HG02981 (cell line): ENCODE measurements around the gene CACNA2D2.
"Not testable (repeated sequence)": the region's sequence is repeated elsewhere in the genome, so short reads cannot be mapped to it uniquely, and the experiment has no call there.

ENCODE experiments used
- ATAC-seq: cut with Tn5 transposase; IDR thresholded peaks from one replicate; pipeline ENCODE4 v1.9.1; 2021; ENCODE audit warnings: mild to moderate bottlenecking, moderate library complexity; ENCODE audit not compliant: unreplicated experiment

Gene CACNA2D2

DNA sequence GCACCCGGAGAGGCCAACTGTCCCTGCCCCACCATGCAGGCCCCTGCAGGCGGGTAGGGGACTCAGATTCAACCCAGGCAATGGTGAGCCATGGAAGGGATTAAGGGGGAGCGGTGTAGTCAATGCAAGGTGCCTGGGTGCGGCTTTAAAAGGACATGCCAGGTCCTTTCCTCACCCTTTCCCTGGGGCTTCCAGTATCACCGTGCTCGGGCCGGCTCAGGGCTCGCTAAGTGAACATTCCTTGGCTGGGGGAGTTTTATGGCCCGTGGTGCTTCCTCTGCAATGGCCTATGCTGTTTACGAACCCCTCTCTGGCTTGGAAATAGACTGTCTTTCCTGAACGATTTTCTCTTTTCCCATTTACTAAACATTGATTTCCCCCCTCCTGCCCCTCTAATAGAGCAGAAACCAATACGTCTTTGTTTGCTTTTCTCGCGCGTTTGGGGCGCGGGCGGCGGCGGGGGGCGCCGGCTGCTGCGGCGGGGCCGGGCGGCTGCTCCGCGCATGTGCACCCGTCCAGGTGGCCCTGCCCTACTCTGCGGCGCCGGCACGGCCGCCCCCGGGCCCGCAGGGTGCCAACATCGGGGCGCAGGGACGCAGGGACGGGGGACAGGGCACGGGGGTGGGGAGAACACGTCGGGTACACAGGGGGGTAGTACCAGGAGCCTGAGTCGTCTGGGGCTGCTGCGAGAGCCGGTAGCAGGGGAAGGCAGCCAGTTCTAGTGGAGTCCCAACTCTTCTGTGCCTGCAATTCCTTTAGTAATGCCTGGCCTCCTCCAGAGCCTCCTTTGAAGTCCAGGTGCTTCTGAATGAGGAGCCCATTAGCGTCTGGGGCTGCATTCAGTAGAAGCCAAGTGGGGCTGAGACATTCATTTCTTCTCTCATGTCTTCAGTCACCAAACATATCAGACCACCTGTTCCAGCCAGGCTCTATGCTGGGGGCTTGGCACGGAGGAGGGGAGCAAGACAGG, 26.9 kb upstream of the CACNA2D2 start:
- no peak for ATAC-seq

DNA sequence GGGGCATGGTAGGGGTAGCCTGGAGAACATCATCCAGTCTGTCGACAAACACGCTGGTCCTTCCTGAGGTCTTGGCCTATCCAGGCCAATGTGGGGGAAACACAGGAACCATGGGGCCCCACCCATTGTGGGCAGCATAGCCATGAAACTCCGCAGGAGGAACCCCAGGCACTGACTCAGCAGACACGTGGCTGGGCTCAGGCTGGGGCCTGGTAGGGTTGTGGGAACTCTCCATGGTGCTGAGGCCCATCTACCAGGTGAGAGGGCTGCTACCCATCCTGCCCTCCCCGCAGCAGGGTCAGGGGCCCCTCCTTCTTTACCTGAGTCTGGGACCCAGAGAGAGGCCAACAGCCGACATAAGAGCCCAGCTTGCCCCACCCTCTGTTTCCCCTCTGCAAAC, 22.6 kb upstream of the CACNA2D2 start:
- no peak for ATAC-seq

GRCh38 chr3:50525191-50525910, 21.9 kb upstream of the CACNA2D2 start:
- no peak for ATAC-seq

GRCh38 chr3:50524746-50525145, 21.3 kb upstream of the CACNA2D2 start:
- no peak for ATAC-seq

DNA sequence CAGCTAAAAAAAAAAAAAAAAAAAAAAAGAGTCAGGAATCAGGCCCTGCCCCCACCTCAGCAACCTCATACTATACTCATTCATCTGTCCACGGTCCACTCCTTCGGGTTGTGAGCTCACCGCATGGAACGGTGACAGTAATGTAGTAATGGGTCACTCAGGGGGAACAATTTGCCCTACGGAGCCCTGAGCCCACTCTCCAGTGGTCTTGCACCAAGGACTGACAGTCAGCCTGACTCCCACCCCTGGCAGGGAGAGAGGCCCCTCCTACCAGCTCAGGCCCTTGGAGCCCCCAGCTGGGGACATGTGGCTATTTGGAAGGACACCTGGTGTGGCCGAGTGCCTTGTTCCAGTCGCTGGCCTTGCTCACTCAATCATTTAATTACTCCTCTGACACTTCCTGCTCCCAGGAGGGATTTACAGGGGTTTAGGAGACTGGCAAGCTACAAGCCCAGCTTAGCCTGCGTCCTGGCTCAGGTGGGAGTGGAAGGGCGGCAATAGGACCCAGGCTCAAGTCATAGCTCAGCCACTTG, 19.9 kb upstream of the CACNA2D2 start:
- no peak for ATAC-seq

DNA sequence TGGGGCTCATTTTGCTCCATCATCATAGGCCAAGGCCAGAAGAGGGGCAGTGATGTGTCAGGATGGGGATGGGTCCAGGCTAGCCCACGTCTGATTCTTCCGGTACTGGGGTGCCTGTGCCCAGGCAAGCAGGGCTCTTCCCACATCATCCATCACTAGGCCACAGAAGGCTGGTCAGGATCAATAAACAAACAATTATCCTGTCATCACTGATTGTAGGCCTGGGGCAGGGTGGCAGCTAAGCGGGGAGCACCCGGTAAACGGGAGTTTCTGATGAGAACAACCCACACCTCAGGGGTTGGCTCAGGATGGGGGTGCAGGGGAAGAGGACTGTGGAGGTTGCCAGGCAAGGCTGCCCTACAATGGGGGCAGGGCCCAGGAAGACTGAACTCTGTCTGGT, 18.1 kb upstream of the CACNA2D2 start:
- ATAC-seq = no peak

DNA sequence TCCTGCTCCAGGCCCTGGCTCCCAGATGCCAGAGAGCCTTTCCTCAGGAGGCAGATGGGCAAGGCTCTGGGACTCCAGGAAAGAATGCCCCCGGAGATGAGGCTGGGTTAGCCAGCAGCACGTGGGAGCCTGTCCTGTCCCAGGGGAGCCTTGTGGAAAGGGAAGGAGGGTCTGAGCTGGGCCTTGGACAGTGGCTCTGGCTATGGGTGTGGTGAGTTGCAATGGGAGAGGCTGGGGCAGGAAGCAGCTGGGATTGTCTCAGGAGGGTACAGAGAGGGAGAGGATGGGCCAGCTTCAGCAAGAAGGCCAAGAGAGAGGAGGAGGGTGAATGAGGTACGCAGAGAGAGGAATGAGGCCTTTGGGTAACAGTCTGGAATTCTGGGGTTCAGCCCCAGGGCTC, 17.4 kb upstream of the CACNA2D2 start:
- no peak for ATAC-seq

DNA sequence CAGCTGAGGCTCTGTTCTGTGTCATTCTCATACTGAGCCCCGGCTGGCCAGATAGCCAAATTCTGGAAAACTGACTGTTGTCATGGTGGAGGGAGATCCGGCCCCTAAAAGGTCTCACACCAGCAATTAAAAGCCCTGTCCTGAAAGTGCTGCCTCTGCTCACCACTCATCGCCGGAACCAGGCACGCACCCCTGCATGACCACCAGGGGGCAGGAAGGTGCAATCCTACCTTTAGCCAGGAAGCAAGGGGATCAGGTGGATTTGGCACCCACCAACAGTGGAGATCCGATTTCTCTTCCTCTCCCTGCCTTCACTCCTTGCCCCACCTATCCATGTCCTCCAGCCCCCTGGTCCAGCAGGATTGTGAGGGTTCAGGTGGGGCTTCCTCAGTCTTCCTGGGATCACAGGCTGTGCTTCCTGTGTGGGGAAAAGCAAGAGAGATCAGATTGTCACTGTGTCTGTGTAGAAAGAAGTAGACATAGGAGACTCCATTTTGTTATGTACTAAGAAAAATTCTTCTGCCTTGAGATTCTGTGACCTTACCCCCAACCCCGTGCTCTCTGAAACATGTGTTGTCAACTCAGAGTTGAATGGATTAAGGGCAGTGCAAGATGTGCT, 16.1 kb upstream of the CACNA2D2 start:
- peak; percentile 59 for ATAC-seq

- ATAC-seq = no peak
Observed at GRCh38 chr3:50518436-50518835, 15.0 kb upstream of the CACNA2D2 start.

- ATAC-seq = no peak
Observed at GRCh38 chr3:50517721-50518206, 14.3 kb upstream of the CACNA2D2 start.

DNA sequence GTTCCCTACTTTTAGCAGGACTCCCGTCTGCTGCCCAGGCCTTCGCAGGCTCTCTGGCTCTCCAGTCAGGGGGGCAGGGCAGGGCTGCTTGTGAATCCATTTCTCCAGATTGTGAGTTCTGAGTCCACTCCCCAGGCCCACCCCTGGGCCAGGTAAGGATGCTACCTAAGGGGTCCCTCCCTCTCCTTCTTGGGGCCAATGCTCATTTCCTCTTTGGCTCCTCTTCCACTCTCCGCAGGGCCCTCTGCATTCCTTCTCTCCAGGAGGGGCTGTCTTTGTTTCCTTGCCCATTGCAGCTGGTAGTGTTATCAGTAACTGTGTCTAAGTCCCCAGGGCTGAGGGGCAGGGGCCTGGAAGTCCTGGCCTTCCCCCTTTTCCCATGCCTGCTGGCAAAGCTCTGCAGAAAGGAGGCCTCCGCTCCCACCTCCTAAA, 13.0 kb upstream of the CACNA2D2 start:
- ATAC-seq = no peak

DNA sequence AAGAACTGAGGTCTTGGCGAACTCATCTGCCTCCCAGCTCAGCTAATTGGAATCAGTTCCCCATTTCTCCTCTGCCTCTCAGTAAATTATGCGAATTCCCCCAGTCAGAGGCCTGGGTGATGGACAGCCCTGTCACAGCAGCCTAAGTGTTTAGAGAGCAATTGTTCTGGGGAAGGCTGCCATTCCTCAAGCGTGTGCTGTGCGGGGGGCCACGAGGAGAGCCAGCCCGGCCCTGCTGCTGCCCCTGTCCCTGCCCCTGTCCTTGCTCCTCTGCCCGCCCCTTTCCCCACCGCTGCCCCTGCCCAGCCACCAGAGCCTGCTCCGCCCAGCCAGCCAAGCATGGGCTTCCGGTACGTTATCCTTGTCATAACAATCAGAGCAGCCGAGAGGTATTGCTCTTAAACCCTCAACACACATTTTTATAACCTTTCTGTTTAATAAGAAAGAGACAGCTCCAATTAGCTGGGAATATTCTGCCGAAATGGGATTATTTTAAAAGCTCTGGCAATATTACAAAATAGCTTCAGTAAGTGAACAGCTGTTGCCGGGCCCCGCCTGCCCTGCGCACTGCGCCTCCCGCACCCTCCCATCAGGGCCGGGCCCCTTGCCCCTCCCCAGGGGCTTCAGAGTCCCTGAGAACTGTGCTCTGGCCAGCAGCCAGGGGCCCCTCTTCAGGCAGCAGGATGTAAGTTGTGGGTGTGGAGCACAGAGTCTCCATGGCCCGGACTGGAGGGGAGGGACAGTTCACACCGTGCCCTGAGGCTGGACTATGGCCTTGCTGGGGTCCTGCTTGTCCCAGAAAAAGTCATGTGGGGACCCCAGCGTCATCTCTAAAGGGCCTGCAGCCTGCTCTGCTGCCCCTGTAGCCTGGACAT, 12.4 kb upstream of the CACNA2D2 start:
- ATAC-seq = no peak

DNA sequence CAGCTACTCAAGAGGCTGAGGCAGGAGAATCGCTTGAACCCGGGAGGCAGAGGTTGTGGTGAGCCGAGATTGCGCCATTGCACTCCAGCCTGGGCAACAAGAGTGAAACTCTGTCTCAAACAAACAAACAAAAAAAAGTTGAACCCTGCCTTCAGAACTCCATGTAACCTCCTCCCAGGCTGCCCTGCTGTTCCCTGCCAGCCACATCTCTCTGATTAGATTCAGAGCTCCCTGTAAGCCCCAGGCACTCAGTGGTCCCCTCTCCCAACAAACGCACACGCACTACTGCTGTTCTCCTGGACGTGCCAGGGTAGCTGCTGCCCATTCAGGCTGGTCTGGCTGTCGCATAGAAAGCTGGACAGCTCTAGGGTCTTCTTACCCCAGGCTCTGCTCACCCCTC, 9.5 kb upstream of the CACNA2D2 start:
- ATAC-seq = not testable (repeated sequence)

DNA sequence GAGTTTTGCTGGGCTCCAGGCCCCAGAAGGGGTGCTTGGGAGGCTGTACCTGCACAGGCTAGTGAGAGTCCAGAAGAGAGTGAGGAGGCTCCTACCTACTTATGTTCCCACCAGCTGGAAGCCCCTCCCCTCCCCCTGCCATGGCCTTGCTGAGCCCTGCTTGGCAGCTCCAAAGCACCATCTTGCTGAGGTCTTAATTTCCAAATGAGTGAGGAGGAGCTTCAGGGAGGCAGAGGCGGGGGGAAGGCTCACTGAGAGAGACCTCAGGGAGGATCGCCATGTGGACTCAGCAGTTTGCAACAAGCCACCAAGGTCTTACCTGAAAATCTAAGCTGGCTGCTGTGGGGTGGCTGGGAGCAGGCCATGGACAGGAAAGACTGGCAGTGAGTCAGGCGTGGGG, 8.7 kb upstream of the CACNA2D2 start:
- ATAC-seq = no peak

GRCh38 chr3:50510325-50510724, 6.9 kb upstream of the CACNA2D2 start:
- ATAC-seq = no peak

DNA sequence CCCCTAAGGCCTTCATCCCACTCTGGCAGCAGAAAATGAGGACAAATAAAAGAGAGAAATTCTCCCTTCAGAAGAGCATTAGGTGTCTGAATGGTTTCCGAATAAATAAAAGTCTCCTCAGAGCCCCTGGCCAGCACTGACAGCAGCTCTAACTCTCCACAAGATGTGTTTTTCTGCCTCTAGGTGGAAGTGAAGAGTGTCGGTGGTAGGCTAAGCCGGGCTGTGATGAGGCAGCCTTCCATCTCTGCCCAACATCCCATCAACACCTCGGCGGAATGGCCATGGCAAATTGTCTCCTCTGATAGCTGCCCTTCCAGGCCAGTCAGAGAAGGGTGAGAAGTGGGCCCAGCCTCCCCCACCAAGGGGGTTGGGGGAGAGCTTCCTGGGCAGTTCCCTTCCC, 6.3 kb upstream of the CACNA2D2 start:
- ATAC-seq = no peak

GRCh38 chr3:50508821-50509220, 5.4 kb upstream of the CACNA2D2 start:
- no peak for ATAC-seq

DNA sequence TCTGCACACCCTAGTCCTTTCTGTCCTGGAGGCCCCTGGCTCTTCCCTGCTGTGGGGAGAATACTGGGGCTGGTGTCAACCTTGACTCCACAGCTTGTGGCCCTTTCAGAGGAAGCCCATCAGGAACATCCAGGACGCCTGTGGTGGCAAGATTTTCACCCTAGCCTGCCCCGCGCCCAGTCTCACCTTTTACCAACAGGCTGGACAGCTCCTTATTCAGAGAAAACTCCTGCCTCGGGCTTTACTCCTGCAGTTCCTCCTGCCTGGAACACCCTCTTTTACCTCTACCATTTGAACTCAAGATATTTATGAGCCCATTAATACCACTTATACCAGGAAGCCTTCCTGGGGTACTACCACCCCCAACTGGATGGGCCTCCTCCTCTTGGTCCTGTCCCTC, 2.7 kb upstream of the CACNA2D2 start:
- ATAC-seq = no peak

GRCh38 chr3:50504681-50505080, 1.2 kb upstream of the CACNA2D2 start:
- no peak for ATAC-seq
